Upper lobe of right lung (tissue), 1 donor: ENCODE measurements around the gene LINS1. TPM values are rescaled to one million over a fixed set of nuclear protein-coding genes. Genes with fewer than 3 reads are reported as not detected.

Source experiments
- ATAC-seq: fragments of 200-7000 bp; cut with Tn5 transposase; one replicate; pipeline ENCODE4 v1.9.1; 2020; ENCODE audit warnings: mild to moderate bottlenecking, moderate library complexity
- DNase-seq: peaks from one replicate; pipeline ENCODE4 v3.0.0-alpha.2; 2020
- H3K27ac ChIP-seq: fragments of 200-600 bp; one replicate; pipeline ENCODE4 v1.8.0; 2022
- H3K27me3 ChIP-seq: fragments of 200-600 bp; one replicate; pipeline ENCODE4 v1.8.0; 2022; ENCODE audit warnings: mild to moderate bottlenecking
- H3K36me3 ChIP-seq: fragments of 200-600 bp; one replicate; pipeline ENCODE4 v1.8.0; 2022
- H3K4me1 ChIP-seq: fragments of 200-600 bp; one replicate; pipeline ENCODE4 v1.8.0; 2022
- H3K4me3 ChIP-seq: fragments of 200-600 bp; one replicate; pipeline ENCODE4 v1.8.0; 2022; ENCODE audit warnings: mild to moderate bottlenecking
- H3K9me3 ChIP-seq: fragments of 200-600 bp; one replicate; pipeline ENCODE4 v1.8.0; 2022
- intact Hi-C: fragments of 100-400 bp; cut with DNase I; formaldehyde crosslinking; loops from one replicate; pipeline ENCODE4 v1.11.0; 2022
- total RNA-seq: library from RNA; stranded (reverse); fragmentation: NEBNext Ultra II Directional; extraction: Animal tissue kit (Norgen Biotek cat#: 25700); gene quantifications from one replicate; pipeline ENCODE4 v1.2.1, GENCODE V29; 2021
- TF ChIP-seq, protein P1 (sequence below): fragments of 200-600 bp; IDR thresholded peaks from one replicate; pipeline ENCODE4 v1.8.0; 2022; ENCODE audit warnings: antibody characterized with exemption
- donor health status: DM: no; HTN: yes; CAD: no; lungs with severe emphysema.

Gene LINS1
- total RNA-seq, 1 donor from 2014 or later = 18.6 TPM

DNA sequence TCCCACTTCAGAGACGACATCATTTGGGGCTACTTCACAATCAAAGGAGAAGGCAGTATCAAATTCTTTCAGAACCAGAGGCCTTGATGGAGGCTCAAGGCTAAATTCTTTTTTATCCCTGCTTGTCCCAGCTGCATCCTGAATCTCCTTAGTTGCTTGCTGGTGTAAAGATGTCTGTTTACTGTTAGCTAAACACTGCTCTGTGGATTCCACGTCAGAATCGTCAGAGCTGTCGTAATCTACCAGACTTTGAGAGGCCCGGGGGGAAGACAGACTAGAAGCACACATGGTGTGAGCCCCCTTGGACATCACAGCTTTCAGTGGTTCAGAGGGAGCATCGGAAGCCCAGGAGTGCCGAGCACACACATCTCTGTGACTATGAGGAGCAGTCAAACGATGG lies 32.6 kb downstream of the LINS1 start:
- peaks cover 33% of the 10 kb centered on the region for H3K36me3 ChIP-seq
- H3K27ac ChIP-seq = no peak overlapping the region
- TF ChIP-seq, protein P1, sequence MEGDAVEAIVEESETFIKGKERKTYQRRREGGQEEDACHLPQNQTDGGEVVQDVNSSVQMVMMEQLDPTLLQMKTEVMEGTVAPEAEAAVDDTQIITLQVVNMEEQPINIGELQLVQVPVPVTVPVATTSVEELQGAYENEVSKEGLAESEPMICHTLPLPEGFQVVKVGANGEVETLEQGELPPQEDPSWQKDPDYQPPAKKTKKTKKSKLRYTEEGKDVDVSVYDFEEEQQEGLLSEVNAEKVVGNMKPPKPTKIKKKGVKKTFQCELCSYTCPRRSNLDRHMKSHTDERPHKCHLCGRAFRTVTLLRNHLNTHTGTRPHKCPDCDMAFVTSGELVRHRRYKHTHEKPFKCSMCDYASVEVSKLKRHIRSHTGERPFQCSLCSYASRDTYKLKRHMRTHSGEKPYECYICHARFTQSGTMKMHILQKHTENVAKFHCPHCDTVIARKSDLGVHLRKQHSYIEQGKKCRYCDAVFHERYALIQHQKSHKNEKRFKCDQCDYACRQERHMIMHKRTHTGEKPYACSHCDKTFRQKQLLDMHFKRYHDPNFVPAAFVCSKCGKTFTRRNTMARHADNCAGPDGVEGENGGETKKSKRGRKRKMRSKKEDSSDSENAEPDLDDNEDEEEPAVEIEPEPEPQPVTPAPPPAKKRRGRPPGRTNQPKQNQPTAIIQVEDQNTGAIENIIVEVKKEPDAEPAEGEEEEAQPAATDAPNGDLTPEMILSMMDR = no peak
- no peaks in the 10 kb centered on the region for H3K27me3 ChIP-seq
- no peak for ATAC-seq
- H3K4me1 ChIP-seq = no peaks in the 10 kb centered on the region
- intact Hi-C loops = no loop called here
- no peaks in the 10 kb centered on the region for H3K9me3 ChIP-seq
- H3K4me3 ChIP-seq = no peak overlapping the region
- DNase-seq = no peak

DNA sequence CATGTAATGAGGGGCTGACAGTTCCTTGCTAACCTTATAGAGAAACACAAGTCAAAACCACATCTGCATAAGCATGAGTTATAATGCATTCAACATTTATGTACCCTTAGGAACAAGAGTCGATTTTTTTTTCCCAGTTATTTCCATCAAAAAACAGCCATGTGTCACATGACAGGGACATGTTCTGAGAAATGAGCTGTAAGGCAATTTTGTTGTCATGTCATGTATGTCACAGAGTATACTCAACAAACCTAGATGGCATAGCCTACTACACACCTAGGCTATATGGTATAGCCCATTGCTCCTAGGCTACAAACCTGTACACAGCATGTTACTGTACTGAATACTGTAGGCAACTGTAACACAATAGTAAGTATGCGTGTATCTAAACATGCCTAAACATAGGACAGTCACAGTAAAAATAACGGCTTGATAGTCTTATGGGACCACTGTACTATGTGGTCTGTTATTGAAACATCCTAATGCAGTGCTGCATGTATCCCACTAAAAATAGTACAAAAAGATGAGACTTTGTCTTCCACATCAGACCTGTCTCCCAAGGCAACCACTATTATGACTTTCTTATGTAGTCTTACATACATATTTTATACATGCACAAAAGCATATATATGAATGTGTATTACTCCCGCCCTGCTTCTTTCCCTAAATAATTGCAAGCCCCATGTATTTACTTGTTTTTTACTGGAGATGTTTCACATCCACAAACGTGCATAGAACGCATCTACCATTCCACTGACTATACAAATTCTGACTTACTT lies 34.9 kb downstream of the LINS1 start:
- Histone ChIP-seq H3K27me3 (no peaks in the 10 kb centered on the region), H3K36me3 (peaks cover 21% of the 10 kb centered on the region), H3K4me1 (no peaks in the 10 kb centered on the region), H3K9me3 (no peaks in the 10 kb centered on the region), H3K27ac (no peak overlapping the region), H3K4me3 (no peak overlapping the region)
- ATAC-seq (no peak), DNase-seq (no peak)
- intact Hi-C loops = no loop called here
- TF ChIP-seq, protein P1 = no peak

DNA sequence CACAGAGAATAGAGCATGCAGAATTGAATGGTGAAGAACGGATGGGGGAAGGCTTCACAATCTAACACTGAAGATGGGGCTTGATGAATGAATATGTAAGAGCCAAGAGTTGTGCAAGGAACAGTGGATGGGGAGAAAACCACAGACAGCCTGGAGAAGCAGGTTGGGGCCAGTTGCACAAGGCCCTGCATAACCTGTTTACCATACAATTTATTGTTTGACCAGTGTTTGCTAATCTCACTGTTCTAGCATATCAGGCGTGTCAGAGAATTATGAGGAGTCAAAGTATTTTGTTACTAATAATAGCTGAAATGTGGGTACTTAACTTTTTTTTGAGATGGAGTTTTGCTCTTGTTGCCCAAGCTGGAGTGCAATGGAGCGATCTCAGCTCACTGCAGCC lies 36.4 kb downstream of the LINS1 start:
- Histone ChIP-seq H3K4me1 (no peaks in the 10 kb centered on the region), H3K4me3 (no peak overlapping the region), H3K27ac (no peak overlapping the region), H3K27me3 (no peaks in the 10 kb centered on the region), H3K36me3 (peaks cover 12% of the 10 kb centered on the region), H3K9me3 (no peaks in the 10 kb centered on the region)
- TF ChIP-seq, protein P1 = no peak
- intact Hi-C loops = no loop called here
- peak; percentile 66 for ATAC-seq
- no peak for DNase-seq

DNA sequence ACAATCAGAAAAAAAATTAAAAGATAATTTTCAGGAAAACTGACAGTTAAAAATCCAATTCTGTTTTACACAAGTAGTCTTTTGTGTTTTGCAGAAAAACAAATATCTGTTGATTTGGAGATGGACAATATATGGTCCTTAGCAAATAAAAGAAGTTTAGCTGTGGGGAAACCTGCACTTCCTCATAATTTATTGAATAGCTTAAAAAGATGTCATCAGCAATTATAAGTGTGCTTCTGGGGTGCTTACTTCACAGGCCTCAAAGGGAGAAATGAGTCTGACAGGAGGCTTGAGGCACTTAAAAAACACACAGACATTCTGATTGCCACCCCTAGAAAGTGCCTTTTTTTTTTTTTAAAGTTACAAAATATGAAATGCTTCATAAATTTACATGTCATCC lies 41.7 kb downstream of the LINS1 start:
- DNase-seq (no peak), ATAC-seq (no peak)
- no peaks in the 10 kb centered on the region for H3K4me1 ChIP-seq
- no peak overlapping the region for H3K4me3 ChIP-seq
- no peaks in the 10 kb centered on the region for H3K9me3 ChIP-seq
- intact Hi-C loops = no loop called here
- H3K27ac ChIP-seq = no peak overlapping the region
- TF ChIP-seq, protein P1 = no peak
- H3K36me3 ChIP-seq = no peaks in the 10 kb centered on the region
- no peaks in the 10 kb centered on the region for H3K27me3 ChIP-seq

DNA sequence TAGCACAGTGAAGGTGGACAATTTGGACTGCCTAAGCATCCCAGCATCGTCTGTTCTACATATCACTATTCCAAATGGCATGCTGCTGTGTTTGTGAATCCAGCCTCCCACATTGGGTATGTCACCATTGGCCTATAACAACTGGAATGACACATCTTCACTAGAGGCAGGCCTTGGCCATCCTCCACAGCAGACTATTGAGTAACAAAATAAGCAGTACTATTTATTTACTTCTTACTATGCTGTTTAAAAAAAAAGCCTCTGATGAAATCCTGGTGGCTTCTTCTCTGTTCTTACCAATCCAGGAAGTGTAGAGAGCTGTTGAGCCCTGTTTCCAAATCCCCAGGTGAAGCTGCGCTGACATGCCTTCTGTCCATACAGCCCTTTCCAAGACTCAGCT lies 42.7 kb downstream of the LINS1 start:
- H3K9me3 ChIP-seq = no peaks in the 10 kb centered on the region
- no peaks in the 10 kb centered on the region for H3K4me1 ChIP-seq
- no peak overlapping the region for H3K4me3 ChIP-seq
- TF ChIP-seq, protein P1 = no peak
- no peak for DNase-seq
- intact Hi-C loops = no loop called here
- H3K36me3 ChIP-seq = no peaks in the 10 kb centered on the region
- H3K27ac ChIP-seq = no peak overlapping the region
- ATAC-seq = peak; percentile 77
- no peaks in the 10 kb centered on the region for H3K27me3 ChIP-seq
